HG03457 (cell line): ENCODE results near the gene PACRG.
"Not testable (repeated sequence)": the region's sequence is repeated elsewhere in the genome, so short reads cannot be mapped to it uniquely, and the experiment has no call there.

Experiments used
- ATAC-seq: cut with Tn5 transposase; IDR thresholded peaks from one replicate; pipeline ENCODE4 v1.9.1; 2021; ENCODE audit warnings: moderate number of reproducible peaks; ENCODE audit not compliant: unreplicated experiment

The PACRG gene

DNA sequence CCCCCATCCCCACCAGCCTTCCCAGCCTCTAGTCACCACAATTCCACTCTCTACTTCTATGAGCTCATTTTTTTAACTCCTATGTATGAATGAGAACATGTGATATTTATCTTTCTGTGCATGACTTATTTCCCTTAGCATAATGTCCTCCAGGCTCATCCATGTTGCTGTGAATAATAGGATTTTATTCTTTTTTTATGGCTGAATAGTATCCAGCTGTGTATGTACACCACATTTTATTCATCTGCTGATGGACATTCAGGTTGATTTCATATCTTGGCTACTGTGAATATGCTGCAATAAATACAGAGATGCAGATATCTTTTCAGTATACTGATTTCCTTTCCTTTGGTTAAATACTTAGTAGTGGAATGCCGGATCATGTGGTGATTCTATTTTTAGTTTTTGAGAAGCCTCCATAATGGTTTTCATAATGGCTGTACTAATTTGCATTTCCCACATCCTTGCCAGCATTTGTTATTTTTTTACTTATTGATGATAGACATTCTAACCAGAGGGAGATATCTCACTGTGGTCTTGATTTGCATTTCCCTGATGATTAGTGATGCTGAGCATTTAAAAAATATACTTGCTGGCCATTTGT lies 194.9 kb downstream of the PACRG start:
- ATAC-seq = no peak

DNA sequence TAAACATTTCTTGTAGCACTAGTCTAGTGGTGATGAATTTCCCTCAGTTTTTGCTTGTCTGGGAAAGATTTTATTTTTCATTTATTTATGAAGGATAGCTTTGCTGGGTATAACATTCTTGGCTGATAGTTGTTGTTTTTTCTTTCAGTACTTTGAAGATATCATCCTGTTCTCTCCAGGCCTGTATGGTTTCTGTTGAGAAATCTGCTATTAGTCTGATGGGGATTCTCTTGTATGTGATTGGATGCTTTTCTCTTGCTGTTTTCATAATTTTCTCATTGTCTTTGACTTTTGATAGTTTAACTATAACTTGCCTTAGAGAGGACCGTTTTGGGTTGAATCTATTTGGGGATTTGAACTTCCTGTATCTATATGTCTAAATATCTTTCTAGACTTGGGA lies 207.1 kb downstream of the PACRG start:
- ATAC-seq = no peak

DNA sequence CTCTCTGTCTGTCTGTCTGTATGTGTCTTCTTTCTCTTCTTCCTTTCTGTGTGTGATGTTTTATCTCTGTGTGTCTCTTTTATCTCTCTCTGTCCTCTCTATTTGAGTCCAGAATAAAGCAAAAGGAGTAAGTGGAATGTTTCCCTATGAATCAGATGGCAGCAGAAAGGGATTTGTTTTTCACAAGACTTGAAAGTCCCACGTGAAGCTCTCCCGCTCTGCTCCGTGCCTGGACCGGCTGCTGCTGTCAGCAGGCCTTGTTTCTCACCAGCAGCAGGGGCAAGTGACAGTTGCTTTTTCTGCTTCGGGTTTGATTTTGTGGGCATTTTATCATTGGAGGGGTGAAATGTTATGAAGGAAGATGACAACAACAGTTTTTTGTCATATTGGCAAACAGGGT lies 212.7 kb downstream of the PACRG start:
- ATAC-seq = no peak

DNA sequence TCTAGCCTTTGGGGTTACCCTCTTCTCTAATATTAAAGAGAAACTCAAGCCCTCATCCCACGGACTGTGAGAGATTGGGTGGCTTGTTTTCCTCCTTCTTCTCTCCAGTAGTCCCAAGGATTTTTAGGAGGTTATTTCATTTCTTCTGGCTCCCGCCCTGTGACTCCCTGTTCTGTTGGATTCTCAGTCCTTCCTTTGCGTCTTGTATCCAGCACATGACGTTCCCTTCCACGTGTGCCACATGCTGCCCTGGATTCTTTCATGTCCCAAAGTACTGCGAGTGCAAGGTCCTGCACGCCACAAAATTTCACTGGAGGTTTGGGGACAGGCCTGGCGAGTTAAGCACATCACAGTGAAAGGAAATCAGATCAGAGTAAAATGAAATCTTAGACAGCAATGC lies 213.4 kb downstream of the PACRG start:
- no peak for ATAC-seq

DNA sequence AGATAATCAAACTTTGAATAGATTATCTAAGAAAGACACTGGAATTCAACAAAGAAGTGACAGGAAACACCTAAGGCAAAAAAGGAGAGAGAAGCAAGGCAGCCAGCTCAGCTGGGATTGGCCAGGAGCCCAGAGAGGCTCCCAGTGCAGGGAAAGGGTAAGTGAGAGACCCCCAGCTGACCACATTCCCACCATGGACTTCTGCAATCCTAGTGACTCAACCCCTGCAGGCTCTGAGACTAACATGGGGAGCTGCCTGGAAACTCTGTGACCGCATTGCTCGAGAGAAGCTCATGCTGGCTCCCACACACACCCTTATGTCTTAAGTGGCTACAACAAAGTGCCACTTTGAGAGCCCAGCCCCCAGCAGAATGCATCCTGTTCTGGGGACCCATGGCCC lies 215.1 kb downstream of the PACRG start:
- ATAC-seq = no peak

DNA sequence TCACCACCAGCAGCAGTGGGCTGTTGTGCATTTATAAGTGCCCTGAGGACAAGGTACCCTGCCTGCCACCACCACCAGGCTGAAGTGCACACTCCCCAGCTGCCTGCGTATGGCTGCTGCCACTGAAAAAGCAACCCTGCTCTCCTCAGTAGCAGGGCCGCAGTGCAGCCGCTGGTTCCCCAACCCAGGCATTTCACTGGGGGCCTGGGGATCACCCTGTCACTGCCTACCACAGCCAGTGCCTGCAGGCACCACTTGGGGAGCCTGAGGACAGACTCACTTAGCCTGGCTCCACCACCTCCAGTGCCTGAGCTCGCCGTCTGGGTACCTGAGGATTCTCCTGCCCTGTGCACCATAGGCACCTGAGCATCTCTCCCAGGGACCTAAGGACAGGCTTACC lies 215.6 kb downstream of the PACRG start:
- no peak for ATAC-seq

DNA sequence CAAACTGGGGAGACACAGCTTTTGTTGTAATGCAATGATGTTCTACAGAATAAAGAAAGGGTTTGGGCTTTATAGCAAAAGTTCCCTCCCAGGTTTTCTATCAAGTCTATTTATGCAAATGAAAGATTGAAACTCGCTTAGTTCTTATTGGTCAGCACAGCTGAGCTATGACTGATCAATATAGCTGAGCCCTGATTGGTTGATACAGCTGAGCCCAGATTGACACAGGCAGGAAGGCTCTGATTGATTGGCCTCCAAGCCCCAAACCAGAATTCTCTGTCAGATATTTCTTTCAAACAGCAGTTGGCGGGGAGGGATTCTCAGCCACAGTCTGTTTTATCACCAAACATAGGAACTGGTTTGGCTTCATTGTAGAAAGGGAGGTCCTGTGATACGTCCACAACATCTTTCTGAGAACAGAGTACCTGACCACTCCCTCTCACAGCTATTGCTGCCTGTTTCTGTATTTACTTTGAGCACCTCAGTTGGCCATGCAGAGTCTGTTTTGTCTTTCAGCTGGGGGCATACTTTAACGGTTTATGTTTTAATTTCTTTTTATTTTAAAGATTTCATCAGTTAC lies 223.5 kb downstream of the PACRG start:
- no peak for ATAC-seq

DNA sequence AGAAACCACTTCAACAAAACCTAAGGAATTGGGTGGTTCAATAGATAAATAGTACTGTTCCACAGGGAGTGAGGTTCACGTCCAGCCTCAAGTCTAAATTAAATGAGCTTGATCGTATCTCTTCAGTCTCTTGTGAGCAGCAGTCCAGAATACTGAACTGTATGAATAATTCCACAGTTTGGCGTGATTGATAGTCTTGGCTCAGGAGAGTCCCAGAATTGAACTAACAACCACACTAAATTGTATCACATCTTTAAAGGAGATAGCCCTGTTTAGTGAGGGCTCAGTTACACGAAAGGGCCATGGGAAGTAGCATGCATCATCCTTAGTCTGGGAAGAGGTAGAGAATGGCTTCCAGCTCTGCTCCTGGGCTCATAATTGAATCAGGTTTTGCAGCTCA lies 224.6 kb downstream of the PACRG start:
- no peak for ATAC-seq

DNA sequence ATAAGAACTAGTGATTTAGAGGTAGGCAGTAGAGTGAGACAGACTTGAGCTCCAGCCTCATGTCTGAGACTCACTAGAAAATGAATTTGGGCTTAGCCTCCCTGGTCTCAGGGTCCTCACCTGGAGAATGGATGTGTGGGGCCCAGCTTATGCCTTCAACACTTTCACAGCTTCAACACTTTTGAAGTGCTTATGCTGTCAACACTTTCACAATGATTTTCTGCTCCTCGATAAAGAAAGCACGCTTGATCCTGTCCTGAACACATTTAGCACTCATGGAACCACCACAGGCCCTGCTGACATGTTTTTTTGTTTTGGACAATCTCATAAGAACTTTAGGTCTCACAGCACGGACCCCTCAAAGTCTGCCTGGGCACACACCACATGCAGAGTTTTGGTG lies 229.3 kb downstream of the PACRG start:
- no peak for ATAC-seq

DNA sequence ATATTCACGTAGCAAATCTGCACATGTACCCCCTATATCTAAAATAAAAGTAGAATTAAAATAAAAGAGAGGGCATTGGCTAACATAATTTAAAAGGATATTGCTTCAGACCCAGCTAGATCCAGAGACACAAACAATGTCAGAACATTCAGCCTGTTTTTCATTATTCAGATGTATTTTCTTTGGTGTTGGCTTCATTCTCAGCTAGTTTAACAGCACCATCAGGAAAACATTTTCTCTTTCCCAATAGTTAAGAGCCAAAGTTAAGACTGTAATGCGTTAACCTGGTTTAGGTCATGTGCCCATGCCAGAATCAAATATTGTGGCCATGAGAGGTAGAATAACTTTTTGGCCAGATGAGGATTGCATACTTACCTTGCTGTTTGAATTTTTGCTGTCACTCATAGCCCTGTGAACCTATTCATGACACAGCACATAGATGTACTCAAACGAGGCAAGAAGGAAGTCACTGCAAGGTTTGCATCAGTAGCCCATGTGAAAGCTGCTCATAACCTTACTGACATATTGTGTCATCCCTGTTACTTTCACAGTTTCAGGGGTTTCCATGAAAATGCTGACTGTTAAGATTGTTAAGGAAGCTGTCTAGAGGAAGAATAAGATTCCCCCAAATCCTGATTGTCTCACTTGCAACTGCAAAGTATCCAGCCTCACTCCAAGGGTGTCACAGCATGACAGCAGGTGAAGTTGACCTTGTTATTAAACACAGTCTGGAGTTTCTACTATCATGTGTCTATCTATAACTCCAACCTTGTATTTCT lies 233.1 kb downstream of the PACRG start:
- no peak for ATAC-seq

DNA sequence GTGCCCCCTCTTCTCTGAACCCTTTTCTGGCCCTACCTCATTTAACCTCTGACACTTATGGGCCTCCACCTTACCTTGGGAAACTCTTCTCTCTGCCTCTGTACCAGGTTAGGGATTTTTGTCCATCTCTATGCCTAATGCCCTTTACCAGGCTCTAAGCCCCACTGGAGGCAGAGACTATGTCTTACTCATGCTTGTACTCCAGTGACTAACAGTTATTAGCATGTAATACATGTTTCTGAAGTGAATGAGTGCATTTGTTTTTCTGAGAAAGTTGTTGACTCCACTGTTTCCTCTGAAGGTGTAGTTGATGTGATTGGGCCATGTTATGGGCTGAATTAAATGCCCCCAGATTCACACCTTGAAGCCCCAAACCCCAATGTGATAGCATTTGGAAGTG lies 234.3 kb downstream of the PACRG start:
- ATAC-seq = no peak

DNA sequence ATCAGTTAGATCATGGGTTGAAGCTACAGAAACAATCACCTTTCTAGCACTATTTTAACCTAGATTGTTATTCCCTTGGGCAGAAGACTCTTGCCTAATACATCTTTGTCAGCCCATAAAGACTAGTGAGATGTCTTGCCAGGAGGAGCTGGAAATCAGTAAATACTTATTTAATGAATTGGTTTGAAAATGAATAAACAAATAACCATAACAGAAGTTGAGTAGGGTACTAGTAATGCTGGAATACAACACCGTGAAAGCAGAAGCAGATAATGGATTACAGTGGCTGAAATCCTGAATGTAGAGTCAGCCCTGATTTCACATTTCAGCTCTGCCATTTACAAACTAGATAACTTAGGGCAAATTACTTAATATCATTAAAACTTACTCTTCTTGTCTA lies 236.1 kb downstream of the PACRG start:
- no peak for ATAC-seq

DNA sequence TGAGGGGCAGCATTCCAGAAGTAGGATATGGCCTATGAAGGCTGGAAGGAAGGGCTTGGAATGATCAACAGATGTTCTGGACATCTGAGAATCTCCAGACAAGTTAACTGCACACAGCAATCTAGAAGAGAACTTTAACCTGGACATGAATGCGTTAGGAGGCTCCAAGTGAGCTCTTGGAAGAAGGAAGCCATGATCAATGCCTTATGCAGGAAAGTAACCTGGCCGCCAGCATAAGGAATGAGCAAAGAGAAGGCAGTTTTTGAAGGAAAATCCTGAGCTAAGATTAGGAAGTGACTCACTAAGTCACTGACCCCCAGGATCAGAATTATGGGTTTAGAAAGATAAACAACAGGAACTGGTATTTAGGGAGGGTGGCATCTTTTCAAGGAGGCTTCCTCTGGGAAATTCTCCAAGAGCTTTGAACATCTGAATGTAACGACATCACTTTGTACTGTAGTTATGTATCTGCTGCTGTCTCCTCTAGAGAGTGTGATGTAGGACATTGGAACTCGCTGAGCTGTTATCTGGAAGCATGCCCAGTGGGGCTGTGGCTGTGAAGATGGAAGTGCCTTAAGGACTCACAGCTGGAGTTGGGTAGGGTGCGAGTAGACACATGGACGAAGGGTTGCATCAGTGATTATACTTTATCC lies 236.8 kb downstream of the PACRG start:
- no peak for ATAC-seq

DNA sequence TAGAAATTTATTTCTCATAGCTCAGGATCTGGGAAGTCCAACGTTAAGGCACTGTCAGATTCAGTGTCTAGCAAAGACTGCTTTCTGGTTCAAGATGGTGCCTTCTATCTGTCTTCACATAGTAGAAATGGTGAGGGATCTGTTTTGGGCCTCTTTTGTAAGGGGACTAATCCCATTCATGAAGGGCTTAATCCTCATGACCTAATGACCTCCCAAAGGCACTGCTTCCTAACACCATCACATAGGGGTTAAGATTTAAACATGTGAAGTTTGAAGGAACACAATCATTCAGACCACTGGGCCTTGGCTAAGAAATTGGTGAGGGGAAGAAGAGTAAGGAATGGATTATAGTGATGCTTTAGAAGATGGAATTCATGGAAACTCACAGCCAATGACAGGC lies 237.6 kb downstream of the PACRG start:
- ATAC-seq = no peak

DNA sequence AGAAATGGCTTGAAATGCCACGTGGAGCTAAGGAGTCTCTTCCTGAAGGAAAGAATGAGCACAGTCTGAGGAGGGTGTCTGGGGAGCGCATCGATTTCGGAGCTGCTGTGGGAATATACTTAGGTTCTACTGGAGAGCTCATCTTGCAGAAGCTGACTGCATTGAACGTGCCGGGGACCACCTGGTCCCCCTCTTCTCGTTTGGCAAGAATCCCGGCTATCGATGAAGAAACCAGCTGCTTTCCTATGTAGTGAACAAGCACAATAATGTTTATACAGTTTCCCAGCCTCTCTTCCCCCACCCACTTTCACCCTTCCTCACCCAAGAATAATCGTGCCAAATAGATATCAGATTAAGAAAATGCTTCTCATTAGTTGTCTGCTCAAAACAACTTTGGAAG lies 242.5 kb downstream of the PACRG start:
- ATAC-seq = no peak

DNA sequence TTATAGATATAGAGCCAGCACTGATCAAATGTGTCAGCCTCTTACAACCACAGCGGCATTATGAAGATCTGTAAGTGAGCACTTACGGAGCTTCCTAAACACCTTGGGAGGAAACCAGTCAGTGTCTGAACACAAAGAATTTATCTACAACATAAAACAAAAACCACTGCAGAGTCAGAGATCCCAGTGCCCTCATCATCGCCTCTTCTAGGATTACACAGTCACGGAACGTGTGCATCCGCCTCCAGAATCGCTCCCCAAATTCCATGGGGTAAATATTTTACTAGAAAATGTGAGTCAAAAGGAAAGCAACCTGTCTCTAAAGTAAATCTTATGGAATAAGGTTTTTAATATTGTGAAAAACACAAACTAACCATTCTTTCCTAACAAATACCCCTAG lies 243.6 kb downstream of the PACRG start:
- no peak for ATAC-seq

DNA sequence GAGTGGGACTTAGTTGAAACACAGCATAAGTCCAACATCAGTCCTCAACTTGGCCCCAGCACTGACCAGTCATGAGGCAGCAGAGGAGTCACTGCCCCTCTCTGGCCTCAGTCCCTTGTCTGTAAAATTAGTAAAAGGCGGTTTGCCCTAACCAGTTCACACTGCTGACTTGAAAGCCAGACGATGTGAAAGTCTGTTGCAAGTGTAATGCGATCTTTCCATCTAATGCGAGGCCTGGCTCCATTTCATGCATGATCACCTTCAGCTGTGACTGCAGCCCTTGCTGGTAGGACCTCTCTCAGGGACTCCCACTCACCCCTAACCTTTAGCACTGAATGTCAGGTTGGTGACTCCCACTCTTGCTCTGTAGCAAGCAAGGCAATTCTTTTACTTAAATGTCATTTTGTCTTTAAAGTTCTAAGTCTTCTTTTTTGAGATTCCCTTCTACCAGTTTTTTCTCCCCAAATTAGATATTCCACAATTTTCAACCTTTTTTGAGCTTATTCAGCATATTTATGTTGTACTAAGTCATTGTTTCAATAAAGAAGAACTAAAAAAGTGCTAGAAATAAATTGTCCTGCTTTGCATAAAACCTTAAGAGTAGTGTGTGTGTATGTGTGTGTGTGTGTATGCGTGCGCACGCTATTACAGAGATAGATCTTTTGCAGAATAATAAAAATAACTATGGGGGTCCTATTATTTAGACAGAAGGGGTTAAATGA lies 245.5 kb downstream of the PACRG start:
- ATAC-seq = no peak

DNA sequence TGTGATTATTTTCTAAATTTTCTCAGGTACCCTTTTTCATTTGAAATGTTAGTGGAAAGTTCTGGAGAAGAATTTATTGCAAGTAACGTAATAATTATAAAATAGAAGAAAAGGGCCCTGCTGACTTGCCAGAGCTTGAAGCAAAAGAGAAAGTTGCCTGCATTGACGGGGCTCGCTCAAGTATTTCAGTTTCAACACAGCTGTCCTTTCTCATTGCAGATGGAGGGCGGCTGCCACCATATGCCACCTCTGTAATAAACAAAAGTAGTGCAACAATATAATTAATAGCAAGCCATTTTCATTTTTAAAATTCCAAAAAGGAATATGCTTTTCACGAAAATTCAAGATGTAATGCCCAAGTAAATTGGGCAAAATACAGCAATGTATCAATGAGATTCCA lies 246.2 kb downstream of the PACRG start:
- ATAC-seq = no peak

DNA sequence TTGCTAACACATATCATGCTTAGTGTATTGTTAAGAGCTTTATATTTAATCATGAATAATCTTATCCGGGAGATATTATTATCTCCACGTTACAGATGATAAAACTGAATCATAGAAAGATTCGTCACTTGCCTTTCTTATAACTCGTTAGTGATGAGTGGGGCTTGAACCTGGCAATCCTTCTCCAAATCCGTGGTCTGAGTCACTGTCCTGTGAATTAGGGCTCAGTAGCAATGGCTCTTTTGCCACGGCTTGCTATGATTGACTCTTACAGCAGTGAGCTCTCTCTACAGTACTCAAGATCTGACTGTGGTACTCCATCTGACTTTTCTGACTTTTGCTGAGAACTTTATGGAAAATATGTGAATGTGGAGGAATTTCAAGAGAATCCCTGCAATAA lies 246.9 kb downstream of the PACRG start:
- ATAC-seq = no peak

DNA sequence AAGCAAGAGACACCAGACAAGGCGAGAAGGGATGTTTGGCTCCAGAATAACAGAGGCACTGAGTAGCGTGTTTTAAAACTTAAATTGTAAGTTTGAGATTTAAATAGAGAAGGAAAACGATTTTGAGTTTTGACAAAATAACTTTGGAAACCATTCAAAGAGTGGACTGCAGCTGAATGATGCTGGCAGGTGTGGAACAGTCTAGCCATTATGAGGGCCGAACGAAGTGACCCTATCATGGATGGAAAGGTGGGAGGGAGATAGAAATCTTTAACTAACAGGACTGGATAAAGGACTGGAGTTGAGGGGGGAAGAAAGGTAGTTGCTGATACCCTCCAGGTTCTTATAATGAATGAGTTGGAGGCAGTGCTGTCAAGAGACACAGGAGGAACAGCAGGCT lies 248.4 kb downstream of the PACRG start:
- ATAC-seq = no peak

DNA sequence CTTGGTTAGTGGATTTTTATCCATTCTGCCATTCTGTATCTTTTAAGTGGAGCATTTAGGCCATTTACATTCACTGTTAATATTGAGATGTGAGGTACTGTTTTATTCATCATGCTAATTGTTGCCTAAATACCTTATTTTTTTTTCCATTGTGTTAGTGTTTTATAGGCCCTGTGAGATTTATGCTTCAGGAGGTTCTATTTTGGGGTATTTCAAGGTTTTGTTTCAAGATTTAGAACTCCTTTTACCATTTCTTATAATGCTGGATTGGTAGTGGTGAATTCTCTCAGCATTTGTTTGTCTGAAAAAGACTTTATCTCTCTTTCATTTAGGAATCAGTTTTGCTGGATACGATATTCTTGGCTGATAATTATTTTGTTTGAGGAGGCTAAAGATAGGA lies 255.5 kb downstream of the PACRG start:
- ATAC-seq = not testable (repeated sequence)
